Measurements from ENCODE around the gene NAT16.

The NAT16 gene

DNA sequence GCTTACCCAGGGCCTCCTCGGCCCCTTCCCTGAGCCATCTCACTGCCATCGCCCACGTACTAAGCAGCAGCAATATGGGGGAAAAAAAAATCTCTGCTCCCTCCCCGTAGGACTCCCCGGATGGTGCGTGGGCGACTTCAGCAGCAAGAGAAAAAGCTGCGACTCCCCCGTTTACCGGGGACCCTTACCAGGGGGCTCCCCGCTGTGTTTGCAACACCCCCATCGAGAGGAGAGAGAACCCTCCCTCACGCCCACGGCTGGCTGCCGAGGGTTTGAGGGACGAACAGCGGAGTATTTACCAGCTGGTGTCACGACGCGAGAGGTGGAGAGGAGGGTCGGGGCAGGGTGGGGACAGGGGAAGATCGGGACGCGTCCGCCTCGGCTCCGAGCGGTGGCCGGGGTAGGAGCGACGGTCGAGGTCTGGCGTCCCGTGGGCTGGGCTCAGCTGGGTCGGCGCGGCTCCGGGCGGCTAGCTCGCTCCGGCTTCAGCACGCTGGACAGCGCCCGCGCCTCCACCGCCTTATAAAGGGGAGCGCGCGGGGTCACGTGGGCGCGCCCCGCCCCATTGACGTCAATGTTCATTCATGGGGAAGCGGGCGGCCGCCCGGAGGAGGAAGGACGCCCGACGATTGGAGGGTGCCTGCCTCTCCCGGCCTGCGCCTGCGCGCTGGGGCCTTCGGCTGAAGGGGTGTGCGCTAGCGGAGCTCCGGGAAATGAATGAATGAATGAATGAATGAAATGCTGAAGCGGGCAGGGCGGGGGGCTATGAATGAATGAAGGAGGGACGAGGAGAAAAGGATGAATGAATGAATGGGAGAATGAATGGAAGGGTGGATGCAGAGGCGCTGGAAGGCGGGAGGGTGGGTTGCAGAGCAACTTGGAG is 14.8 kb downstream of the NAT16 start, which contains the start of gene VGF:
TSS of gene VGF (minus strand) at position 495 of the 883 bp plus-strand sequence. CDS start 726 bp downstream, outside the sequence.
- DNase-seq, result peak; percentile 99
- in situ Hi-C loops (cut with HindIII; ENCODE audit: low pct_ligation_motif_present, low pct_unique_long_range_greater_than_20kb, low sequenced_read_pairs), result no loop called here

DNA sequence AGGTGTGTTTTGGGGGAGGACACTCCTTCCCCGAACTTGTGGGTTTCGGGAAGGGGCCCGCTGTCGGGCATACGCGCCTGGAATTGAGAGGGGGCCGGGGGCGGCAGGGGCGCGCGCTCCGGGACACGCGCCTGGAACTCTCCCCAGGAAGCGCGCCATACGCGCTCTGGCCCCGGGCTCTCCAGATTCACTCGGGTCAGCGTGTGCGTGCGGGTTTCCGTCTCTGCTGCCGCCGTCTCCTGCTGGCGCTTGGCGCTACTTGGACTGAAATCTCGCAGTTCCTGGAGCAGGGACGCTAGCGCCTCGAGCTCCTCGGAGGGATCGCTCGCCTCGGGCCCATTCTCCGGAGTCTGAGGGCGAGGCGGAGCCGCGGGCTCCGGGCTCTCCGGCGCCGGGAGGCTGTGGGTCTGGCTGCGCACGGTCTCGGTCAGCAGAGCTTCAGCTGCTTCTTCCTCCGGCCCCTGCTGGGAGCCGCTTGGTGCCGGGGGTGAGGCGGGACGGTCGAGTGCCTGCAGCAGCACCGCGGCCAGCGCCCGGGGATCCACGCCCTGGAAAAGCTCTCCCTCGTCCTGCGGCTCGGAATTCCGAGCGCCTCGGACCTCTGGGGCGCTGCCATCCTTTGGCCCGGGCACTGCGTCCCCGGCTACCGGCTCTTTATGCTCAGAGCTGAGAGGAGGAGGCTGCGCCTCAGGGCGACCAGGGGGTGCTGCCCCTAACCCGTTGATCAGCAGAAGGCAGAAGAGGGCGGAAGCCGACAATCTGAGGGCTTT is 15.8 kb downstream of the NAT16 start:
- in situ Hi-C loops (cut with HindIII; ENCODE audit: low pct_ligation_motif_present, low pct_unique_long_range_greater_than_20kb, low sequenced_read_pairs), result no loop called here
- peak; percentile 88 for DNase-seq

DNA sequence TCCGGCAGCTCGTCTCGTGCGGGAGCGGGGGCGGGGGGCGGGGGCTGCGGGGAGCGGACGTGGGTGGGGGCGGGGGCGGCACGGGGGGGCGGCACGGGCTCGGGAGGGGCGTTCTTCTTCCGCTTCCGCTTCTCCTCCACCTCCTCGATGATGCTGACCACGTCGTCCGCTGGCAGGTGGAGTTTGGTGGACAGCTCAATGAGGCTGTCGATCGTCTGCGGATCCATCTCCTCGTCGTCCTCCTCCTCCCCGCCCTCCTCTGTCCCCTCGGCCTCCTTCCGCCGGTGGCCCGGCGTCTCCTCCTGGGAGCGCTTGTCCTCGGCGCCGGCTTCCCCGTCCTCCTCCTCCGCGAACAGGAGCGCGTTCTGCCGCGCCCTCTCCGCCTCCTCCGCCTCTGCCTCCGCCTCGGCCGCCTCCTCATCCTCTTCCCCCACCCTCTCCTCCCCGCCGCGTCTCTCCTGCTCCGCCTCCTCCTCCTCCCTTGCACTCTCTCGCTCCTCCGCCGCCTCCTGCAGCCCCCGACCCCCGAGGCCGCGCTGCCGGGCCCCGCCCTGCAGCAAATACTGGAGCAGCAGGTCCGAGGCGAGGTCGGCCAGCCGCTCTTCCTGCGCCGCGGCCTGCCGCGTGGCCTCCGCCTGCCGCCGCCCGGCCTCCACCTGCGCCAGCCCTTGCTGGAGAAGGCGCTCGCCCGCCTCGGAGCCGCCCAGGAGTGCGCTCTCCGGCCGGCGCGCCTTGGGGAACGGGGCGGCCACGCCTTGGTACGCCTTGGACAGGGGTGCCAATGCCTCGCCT is 16.6 kb downstream of the NAT16 start:
- DNase-seq, result peak; percentile 89
- in situ Hi-C loops (cut with HindIII; ENCODE audit: low pct_ligation_motif_present, low pct_unique_long_range_greater_than_20kb, low sequenced_read_pairs), result no loop called here

DNA sequence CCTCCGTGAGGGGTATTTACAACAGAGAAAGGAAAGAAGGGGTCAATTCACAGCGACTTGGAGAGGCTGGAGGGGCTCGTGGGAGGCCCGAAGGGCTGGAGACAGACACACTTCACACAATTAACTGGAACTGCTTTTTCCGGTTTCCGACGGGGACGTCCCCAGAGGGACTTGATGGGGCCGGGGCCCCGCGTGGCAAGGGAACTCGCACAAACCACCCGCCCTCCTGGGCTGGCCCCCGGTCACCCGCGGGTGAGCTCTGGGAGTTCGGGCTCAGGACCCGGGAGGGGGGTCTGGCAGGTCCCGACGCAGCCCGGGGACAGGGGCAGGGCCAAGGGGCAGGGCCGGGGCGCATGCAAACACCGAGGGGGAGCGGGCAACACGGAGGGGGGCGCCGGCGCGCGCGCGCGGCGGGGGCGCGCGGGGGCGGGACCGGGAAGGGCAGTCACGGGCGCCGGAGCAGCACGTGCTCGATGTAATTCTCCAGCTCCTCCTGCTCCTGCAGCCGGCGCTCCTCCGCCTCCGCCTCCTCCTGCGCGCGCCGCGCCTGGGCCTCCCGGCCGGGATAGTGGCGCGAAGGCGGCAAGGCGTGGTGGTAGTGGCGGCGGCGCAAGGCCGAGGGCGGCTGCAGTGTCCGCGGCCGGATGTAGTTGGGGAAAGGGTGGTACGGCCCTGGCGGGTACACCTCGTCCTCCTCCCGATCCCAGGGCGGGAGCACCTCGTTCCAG is 17.4 kb downstream of the NAT16 start:
- peak; percentile 88 for DNase-seq
- in situ Hi-C loops (cut with HindIII; ENCODE audit: low pct_ligation_motif_present, low pct_unique_long_range_greater_than_20kb, low sequenced_read_pairs), result no loop called here

DNA sequence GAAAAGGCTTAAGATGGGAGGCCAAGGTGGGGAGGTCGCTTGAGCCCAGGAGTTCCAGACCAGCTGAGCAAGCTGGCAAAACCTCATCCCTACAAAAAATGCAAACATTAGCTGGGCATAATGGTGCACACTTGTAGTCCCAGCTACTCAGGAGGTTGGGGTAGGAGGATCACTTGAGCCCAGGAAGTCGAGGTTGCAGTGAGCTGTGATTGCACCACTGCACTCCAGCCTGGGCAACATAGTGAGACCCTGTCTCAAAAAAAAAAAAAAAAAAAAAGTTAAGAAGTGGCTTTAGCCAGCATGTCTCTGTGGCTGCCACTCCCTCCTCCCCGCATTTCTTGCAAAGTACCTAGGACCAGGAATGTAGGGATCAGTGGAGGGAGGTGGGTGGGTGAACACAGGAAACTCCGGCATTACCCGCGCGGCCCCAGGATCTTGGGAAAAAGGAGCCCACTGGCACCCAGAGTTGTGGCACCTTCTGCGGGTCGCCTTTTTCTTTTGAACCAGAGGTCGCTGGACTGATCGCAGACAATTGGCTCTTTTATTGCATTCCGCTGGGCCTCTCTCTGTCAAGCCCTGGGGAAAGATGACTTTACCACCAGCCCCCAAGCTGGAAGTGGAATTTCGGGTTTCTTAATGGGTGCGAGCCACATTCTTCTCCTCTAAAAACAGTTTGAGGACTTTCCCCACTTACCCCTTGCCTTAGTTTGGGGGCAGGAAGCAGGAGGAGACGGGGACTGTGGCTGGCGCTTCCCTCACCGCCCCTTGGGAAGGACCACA is 18.2 kb downstream of the NAT16 start:
- in situ Hi-C loops (cut with HindIII; ENCODE audit: low pct_ligation_motif_present, low pct_unique_long_range_greater_than_20kb, low sequenced_read_pairs), result no loop called here
- DNase-seq, result no peak

DNA sequence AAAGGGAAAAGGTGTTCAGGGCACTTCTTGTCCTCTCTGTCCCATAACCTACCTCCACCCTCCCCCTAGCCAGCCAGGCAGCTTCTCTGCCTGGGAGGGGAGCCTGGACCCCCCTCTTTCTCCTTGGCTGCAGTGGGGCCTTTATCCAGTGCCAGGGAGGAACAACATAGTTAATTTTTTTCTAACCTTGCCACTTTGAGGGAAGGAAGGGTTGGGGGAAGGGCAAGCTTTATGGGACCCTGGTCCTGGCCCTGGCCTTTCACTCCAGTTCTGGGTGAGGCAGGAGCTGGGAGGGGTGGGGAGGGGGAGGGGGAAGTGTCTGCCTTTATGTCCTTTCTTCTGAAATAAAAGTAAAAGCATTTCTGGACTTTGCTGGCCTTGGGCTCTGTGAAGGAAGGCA is 19.2 kb downstream of the NAT16 start:
- in situ Hi-C loops (cut with HindIII; ENCODE audit: low pct_ligation_motif_present, low pct_unique_long_range_greater_than_20kb, low sequenced_read_pairs), result no loop called here

DNA sequence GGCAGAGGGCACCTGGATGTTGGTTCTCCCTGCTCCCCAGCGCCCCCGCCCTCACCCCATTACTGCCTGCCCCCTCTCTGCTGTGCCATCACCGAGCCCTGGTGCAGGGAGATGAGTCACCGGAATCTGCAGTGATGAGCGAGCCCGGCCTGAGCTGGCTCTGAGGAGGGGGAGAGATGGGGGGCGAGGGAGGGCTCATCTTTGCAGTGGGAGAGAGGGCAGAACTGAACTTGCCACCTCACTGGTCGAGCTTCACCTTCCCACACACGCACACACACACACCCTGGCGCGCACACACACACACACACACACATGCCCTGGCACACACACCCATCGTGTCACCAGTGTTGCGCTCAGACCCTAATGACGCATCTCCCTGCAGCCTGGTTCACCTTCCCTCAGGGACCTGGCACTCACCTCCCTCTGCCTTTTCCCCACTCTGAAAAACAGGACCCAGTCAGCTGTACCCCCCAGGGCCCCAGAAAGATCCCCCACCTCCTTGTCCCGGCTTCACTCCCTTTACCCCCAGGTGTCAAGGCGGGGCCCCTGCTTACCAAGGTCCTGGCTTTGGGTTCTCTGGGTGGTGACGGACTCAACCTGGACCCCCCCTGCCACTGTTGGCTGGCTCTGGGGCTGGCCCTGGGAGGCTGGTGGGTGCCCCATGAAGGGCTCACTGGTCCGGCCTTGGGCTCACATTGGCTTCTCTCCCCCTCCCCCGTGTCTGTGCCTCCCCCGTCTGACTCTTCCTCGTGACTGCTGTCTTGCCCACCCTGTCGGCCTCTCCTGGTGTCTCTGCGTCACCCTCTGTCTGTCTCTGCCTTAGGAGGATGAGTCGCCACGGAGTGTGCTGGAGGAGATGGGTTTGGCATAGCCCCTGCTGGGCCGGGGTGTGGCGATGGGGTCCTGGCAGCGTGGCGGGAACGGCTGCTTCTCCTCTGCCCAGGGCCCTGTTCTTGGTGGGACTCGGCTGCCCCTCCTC is 20.1 kb downstream of the NAT16 start:
- in situ Hi-C loops (cut with HindIII; ENCODE audit: low pct_ligation_motif_present, low pct_unique_long_range_greater_than_20kb, low sequenced_read_pairs), result no loop called here
- DNase-seq, result peak; percentile 93

More for the DNA sequence above, 19.2 kb downstream of the NAT16 start:
- peak; percentile 47 for DNase-seq

DNA sequence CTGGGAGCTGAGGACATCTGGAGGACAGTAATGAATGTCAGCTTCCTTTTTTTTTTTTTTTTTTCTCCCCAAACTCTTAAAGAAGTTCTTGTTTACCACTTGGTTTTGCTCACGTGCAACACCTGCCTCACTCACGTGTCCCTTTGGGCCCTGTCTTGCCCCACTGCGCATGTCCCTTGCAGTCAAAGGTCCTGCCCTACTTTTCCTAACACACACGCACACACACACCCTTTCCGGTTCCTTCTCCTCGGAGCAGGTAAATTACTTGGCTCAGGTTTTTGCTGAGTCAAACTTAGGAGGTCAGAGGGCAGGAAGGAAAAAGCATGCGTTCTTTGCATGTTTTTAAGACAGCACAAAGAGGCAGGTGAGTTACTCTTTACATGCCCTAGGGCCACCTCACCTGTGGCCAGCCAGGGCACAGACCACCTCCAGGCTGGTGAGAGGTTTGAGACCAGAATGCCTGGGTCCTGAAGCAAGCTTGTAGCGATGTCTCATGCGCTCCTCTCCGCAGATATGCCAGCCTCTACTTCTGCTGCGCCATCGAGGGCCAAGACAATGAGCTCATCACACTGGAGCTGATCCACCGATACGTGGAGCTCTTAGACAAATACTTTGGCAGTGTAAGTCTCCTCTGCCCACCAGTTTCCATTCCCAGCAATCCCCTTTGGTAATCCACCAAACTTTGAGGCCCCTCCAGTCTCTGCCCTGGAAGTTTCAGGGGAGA is 23.1 kb downstream of the NAT16 start:
- in situ Hi-C loops (cut with HindIII; ENCODE audit: low pct_ligation_motif_present, low pct_unique_long_range_greater_than_20kb, low sequenced_read_pairs), result no loop called here
- no peak for DNase-seq

DNA sequence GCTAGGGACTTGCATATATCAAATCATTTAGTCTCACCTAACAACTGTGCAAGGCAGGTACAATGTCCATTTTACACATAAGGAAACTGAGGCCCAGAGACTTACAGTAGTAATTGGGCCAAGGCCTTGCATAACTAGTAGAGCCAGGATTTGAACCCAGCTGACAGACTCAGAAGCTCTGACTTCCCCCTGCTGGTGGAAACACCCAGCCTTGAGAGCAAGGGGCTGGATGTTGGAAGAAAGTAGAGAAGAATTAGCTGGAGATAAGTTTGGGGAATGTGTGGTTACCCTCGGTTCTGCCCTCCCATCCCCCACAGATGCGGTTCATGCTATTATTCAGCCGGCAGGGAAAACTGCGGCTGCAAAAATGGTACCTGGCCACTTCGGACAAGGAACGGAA is 23.8 kb downstream of the NAT16 start:
- in situ Hi-C loops (cut with HindIII; ENCODE audit: low pct_ligation_motif_present, low pct_unique_long_range_greater_than_20kb, low sequenced_read_pairs), result no loop called here
- peak; percentile 62 for DNase-seq

DNA sequence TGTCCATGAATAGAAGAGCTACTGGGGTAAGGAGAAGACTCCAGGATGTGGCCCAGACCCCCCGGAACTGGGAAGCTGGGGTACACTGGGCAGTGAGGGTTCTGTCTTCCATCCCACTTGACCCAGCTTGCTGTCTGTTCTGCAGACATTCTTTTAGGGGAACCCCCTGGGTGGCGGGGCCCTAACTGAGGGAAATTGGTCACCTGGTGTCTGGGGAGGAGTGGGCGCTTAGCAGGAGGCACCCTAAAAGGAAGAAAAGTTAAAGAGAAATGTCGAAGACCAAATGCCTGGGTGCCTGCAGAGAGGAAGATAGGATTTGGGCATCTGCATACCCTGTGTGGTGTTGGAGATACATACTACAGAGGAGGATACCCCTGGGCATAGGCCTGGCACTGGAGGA is 24.8 kb downstream of the NAT16 start:
- no peak for DNase-seq
- in situ Hi-C loops (cut with HindIII; ENCODE audit: low pct_ligation_motif_present, low pct_unique_long_range_greater_than_20kb, low sequenced_read_pairs), result no loop called here

DNA sequence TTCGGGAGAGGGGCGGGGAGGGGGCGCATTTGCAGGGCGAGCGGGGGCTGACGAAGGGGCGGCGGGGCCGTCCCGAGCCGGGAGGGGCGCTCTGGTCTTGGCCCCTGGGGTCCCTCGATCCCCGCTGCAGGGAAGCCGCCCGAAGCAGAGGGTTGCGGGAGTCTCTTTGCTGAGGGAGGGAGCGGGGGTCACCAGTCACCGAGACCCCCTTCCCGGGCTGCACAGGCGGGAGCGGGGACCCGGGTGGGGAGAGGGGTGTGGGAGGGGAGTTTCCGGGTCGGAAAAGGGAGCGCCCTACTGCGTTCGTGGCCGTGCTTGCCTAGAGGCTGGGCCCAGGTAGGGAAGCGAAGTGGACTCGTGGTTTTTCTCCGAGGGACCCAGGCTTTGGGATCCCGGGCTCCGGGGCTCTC is 25.4 kb downstream of the NAT16 start:
- peak; percentile 48 for DNase-seq

DNA sequence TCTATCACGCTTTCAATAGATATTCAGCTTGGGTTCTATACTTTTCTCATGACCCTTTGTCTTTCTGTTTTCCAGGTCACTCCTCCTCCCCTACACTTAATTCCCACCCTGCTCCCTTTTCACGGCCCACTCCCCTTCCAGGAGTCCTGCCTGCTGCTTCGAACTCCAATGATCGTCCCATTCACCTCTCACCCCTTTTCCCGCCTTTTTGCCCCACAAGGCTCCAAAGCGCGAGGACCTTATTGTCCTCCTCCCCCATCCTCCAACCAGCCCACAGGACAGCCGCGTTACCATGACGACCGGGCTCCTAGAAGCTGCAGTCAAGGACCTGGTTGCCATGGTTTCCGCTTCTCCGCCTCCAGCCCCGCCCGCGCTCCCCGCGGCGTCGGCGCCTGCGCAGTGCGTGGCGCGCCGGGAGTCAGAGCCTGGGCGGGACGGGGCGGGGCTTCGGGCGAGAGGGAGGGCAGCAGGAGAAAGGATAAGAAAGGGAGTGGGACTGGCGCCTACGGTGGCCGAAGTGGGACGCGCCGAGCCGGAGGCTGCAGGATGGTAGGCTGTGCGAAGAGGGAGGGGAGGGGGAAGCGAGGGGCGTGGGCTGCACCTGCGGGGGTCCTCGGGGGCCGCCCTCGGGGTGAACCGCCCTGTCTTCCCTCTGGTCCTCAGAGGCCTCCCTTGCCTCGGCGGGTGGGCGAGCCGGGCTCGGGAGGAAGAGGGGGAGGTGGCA is 26.0 kb downstream of the NAT16 start, which contains the start of gene AP1S1:
TSS of gene AP1S1 (plus strand) at position 508 of the 724 bp plus-strand sequence. CDS start at position 547, 39 bp downstream.
- in situ Hi-C loops (cut with HindIII; ENCODE audit: low pct_ligation_motif_present, low pct_unique_long_range_greater_than_20kb, low sequenced_read_pairs), result no loop called here
- peak; percentile 96 for DNase-seq

More for the DNA sequence above, 25.4 kb downstream of the NAT16 start:
- in situ Hi-C loops (cut with HindIII; ENCODE audit: low pct_ligation_motif_present, low pct_unique_long_range_greater_than_20kb, low sequenced_read_pairs), result no loop called here

DNA sequence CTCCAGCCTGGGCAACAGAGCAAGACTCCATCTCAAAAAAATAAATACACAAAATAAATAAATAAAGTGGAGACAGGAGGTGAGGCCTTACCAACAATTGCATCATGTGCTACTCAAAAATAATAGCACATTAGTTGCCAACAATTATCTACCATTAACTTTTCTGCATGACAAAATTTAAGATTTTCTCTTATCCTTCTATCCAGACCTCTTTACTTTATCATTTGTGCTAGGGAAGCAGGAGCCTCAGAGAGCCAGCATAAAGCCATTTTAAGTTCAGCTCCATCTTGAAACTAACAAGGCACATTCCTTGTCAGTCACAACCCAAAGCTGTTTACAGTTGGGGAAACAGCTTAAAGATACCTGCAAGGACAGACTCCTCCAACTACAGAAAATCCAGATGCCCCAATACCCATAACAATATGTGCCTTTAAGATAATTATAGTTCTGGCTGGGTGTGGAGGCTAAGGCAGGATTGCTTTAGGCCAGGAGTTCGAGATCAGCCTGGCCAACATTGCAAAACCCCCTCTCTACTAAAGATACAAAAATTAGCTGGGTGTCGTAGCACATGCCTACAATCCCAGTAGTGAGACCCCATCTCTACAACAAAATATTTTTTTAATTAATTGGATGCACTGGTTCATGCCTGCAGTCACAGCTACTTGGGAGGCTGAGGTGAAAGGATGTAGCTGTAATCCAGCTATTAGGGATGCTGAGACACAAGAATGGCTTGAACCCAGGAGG is 28.0 kb downstream of the NAT16 start:
- in situ Hi-C loops (cut with HindIII; ENCODE audit: low pct_ligation_motif_present, low pct_unique_long_range_greater_than_20kb, low sequenced_read_pairs), result no loop called here
- DNase-seq, result no peak

DNA sequence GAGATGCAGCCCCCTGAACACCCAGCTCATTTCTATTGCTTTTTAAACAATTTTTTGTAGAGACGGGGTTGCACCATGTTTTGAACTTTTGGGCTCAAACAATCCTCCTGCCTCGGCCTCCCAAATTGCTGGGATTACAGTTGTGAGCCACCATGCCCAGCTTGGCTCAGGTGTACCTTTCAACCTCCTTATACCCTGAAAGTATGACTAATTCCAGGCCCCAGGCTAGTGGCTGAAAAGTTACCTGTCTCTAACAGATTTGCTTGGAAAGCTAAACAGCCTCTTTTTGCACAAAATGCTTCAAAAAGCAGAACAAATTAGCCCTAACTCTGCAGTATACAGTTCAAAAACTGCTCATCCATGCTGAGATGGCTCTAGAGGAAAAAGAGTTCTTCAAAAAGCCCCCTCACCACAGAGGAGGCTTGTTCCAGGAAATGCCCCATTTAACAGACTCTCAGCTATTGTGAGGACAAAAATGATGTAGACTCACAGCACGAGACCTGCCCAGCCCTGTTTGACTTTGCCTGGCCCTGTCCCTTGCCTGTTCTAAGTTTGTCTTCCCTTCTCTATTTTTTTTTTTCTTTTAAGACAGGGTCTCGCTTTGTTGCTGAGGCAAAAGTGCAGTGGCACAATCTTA is 39.2 kb downstream of the NAT16 start:
- in situ Hi-C loops (cut with HindIII; ENCODE audit: low pct_ligation_motif_present, low pct_unique_long_range_greater_than_20kb, low sequenced_read_pairs), result no loop called here
- no peak for DNase-seq

All from ACHN (cell line).